K562 (cell line): ENCODE data around the gene WIF1. TPM values are rescaled to one million over a fixed set of nuclear protein-coding genes. Genes with fewer than 3 reads are reported as not detected.

Source experiments
- ATAC-seq: fragments of 200-7000 bp; cut with Tn5 transposase; 3 replicates; pipeline ENCODE4 v1.9.1; 2020; ENCODE audit warnings: moderate library complexity
- BruUV-seq: library from RNA; stranded (reverse); fragments of 400-500 nt; replicated peaks from 2 replicates; lab custom pipeline; 2021; lab: Mats Ljungman, UMichigan
- CTCF ChIA-PET: fragments of 300-600 bp; formaldehyde crosslinking; extraction: SDS; loops from one replicate; lab custom pipeline; 2021; ENCODE audit warnings: low intra/inter-chr PET ratio; lab: Yijun Ruan, JAX
- POLR2A ChIA-PET: fragments of 300-600, 350-650 bp; sonication (Branson Sonifier 250); formaldehyde crosslinking; extraction: SDS; loops from one replicate; lab custom pipeline; 2021; ENCODE audit warnings: antibody characterized with exemption, inconsistent platforms; lab: Yijun Ruan, JAX
- DNase-seq, 4 experiments: peaks; one replicate each; pipeline versions ENCODE4 v3.0.0 to v3.0.0-alpha.2; 2011 to 2018; ENCODE audit warnings: low spot score in 3 of 4, mixed read lengths in 3 of 4; ENCODE audit errors: extremely low read depth in 1 of 4
- FAIRE-seq: peaks from 2 replicates; lab custom pipeline; 2011; peaks lifted over from hg19 to GRCh38; lab: Jason Lieb, UNC
- H2AFZ ChIP-seq: 2 replicates; pipeline ENCODE4 v1.6.0; 2011; ENCODE audit warnings: low read depth, low read length, control low read depth, inconsistent platforms
- H3K27ac ChIP-seq: fragments of 200-600 bp; 3 replicates; pipeline ENCODE4 v1.8.0; 2011; ENCODE audit warnings: low read depth, mild to moderate bottlenecking, control low read depth, inconsistent platforms, low read length, moderate library complexity, mixed read lengths; ENCODE audit errors: extremely low read depth
- H3K27me3 ChIP-seq, 2 experiments: fragments of 300-600 bp in 1 of 2; 2 replicates in 1 of 2; 3 replicates in 1 of 2; pipeline versions ENCODE4 v1.6.0 to v1.8.0; 2011; ENCODE audit warnings: inconsistent platforms in 2 of 2, low read length in 2 of 2, mild to moderate bottlenecking in 1 of 2, mixed read lengths in 1 of 2, moderate library complexity in 1 of 2; ENCODE audit not compliant: control insufficient read depth in 2 of 2, insufficient read depth in 2 of 2
- H3K36me3 ChIP-seq: fragments of 300-600 bp; 3 replicates; pipeline ENCODE4 v1.8.0; 2011; ENCODE audit warnings: mild to moderate bottlenecking, low read length, inconsistent platforms; ENCODE audit not compliant: control insufficient read depth, insufficient read depth
- H3K4me1 ChIP-seq, 2 experiments: fragments of 200-600 bp in 1 of 2; replicated peaks in 1 of 2; 2 replicates in 1 of 2; 3 replicates in 1 of 2; pipeline versions ENCODE4 v1.5.1 to v1.8.0; 2011; ENCODE audit warnings: inconsistent platforms in 2 of 2, low read length in 2 of 2, mild to moderate bottlenecking in 1 of 2, mixed read lengths in 1 of 2, moderate library complexity in 1 of 2; ENCODE audit not compliant: control insufficient read depth in 2 of 2, insufficient read depth in 2 of 2
- H3K4me2 ChIP-seq: 2 replicates; pipeline ENCODE4 v1.6.1; 2011; ENCODE audit warnings: low read length, control low read depth, inconsistent platforms, mixed read lengths; ENCODE audit not compliant: insufficient read depth
- H3K4me3 ChIP-seq: fragments of 200-600 bp; sonication (generic), shearing (Covaris generic); 2 replicates; pipeline ENCODE4 v1.5.1; 2016; ENCODE audit warnings: control low read depth, inconsistent platforms
- H3K79me2 ChIP-seq: fragments of 200-600 bp; 3 replicates; pipeline ENCODE4 v1.8.0; 2011; ENCODE audit warnings: low read length, inconsistent platforms; ENCODE audit not compliant: control insufficient read depth, insufficient read depth
- H3K9ac ChIP-seq, 2 experiments: 2 replicates each; pipeline versions ENCODE4 v1.6.0 to v1.6.1; 2011; ENCODE audit warnings: low read depth in 2 of 2, low read length in 2 of 2, control low read depth in 1 of 2, inconsistent platforms in 1 of 2, mild to moderate bottlenecking in 1 of 2, mixed read lengths in 1 of 2; ENCODE audit not compliant: insufficient read depth in 1 of 2
- H3K9me1 ChIP-seq: one replicate; pipeline ENCODE4 v1.6.0; 2011; ENCODE audit warnings: inconsistent platforms, mild to moderate bottlenecking, low read length, moderate library complexity; ENCODE audit not compliant: control insufficient read depth, insufficient read depth
- H3K9me3 ChIP-seq: replicated peaks from 2 replicates; pipeline ENCODE4 v1.5.1; 2011; ENCODE audit warnings: low read depth, low read length, inconsistent platforms; ENCODE audit not compliant: control insufficient read depth, insufficient read depth
- H4K20me1 ChIP-seq: replicated peaks from 2 replicates; pipeline ENCODE4 v1.6.1; 2011; ENCODE audit warnings: low read length, inconsistent platforms, mixed read lengths; ENCODE audit not compliant: control insufficient read depth, insufficient read depth
- FOXP4 ChIP-seq: sonication (generic); formaldehyde crosslinking; IDR thresholded peaks from 2 replicates; pipeline ENCODE4 v1.8.0; 2022; ENCODE audit warnings: mild to moderate bottlenecking, missing genetic modification reagents, borderline replicate concordance
- HDAC8 ChIP-seq: fragments of 450-650 bp; IDR thresholded peaks from 2 replicates; pipeline ENCODE4 v1.6.1; 2016; ENCODE audit warnings: mild to moderate bottlenecking, missing genetic modification characterization, moderate library complexity, missing compliant biosample characterization
- ZNF512 ChIP-seq: IDR thresholded peaks from 2 replicates; pipeline ENCODE4 v1.6.1; 2016; ENCODE audit warnings: missing genetic modification characterization, missing compliant biosample characterization
- in situ Hi-C: fragments of 300-500 bp; cut with MboI; formaldehyde crosslinking; loops from 4 replicates; pipeline ENCODE4 v1.15.0; 2018; ENCODE audit warnings: inconsistent platforms, mixed read lengths
- intact Hi-C: fragments of 100-400 bp; cut with micrococcal nuclease; formaldehyde crosslinking; loops from 2 replicates; pipeline ENCODE4 v1.14.2; 2022
- polyA plus RNA-seq, 8 experiments: library from polyadenylated mRNA; depleted of rRNA in 4 of 8; stranded (reverse) in 5 of 8; unstranded in 3 of 8; fragments of >200 nt; fragmentation: Nextera tagmentation in 2 of 8; fragmentation: Illumina TruSeq in 1 of 8; extraction: Ambion mirVana in 2 of 8; extraction: Trizol in 1 of 8; gene quantifications; 2 replicates each; pipeline versions ENCODE4 v1.2.1 to v1.2.3, GENCODE V29; 2011 to 2014; ENCODE audit warnings: inconsistent platforms in 1 of 8, missing spikeins in 1 of 8
- total RNA-seq, 7 experiments: library from RNA; depleted of rRNA in 6 of 7; stranded (reverse); fragments of >200 nt in 6 of 7; fragmentation: Illumina TruSeq in 2 of 7; extraction: Trizol in 2 of 7; gene quantifications; 2 replicates each; pipeline versions ENCODE4 v1.2.1 to v1.2.3, GENCODE V29; 2011 to 2021; ENCODE audit warnings: low replicate concordance in 1 of 7

The WIF1 gene
- total and polyA plus RNA-seq, 9 of the 15 experiments (the other 6 are each of a cell fraction or from before 2014, with no cell fraction given), result not detected

- in situ Hi-C loops, result no loop called here
- H2AFZ ChIP-seq, result no peak overlapping the region
- H4K20me1 ChIP-seq, result no peaks in the 10 kb centered on the region
- H3K9ac ChIP-seq, result no peak overlapping the region
- H3K9me3 ChIP-seq, result no peaks in the 10 kb centered on the region; the same call in 1 of the 2 replicates
- ATAC-seq (no peak), DNase-seq (no peak), FAIRE-seq (no peak)
- H3K9me1 ChIP-seq, result no peaks in the 10 kb centered on the region
- H3K4me2 ChIP-seq, result no peak overlapping the region
- H3K27me3 ChIP-seq, result 0 out of 5 replicates have a peak, but pooled peaks cover 0 to 3% of the 10 kb centered on the region in 2 experiments
- H3K27ac ChIP-seq, result no peak overlapping the region
- H3K79me2 ChIP-seq, result no peaks in the 10 kb centered on the region
- CTCF ChIA-PET, result no interaction called here
- POLR2A ChIA-PET, result interaction anchor here (1.3 kb wide), 1 partner anchor 9 kb away, joined by 4 read pairs; no protein-coding TSS in a partner anchor
- H3K4me3 ChIP-seq, result no peak overlapping the region
- no TSS peak for BruUV-seq
- TF ChIP-seq FOXP4 (CRISPR knock-in tag), result no peak
- peak; percentile 61; the same call in 1 of the 2 replicates for TF ChIP-seq ZNF512 (tag)
- no peak for TF ChIP-seq HDAC8 (tag)
- intact Hi-C loops, result no loop called here
- no peaks in the 10 kb centered on the region for H3K4me1 ChIP-seq
- H3K36me3 ChIP-seq, result no peaks in the 10 kb centered on the region
These were observed 12.8 kb upstream of the WIF1 start for GRCh38 chr12:65133879-65134278.
